Globus pallidus (tissue), 1 donor: ENCODE data around the gene TMEM204.

Experiments
- DNase-seq: peaks from one replicate; pipeline ENCODE4 v3.0.0-alpha.2; 2015; ENCODE audit warnings: low spot score

TMEM204 gene

DNA sequence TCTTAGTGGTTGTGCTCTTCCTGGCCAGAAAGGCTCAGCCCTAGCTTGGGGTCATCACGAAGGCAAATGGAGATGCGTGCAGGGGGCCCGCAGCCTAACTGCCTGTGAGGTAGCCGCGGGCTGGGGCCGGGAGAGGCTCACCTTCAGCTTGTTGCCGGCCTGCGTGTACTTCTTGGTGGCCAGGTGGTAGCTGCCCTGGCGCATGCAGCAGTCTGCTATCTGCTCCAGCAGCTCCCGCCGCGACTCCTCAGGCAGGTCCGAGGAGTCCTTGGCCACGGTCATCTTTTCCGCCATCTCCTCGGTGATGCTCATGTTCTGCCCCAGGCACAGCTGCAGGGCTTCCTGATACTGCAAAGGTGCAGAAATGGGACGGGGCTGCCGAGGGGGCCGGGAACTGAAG, 13.0 kb upstream of the TMEM204 start:
- no peak for DNase-seq

- DNase-seq: no peak
Measured at GRCh38 chr16:1523581-1524245, 9.8 kb upstream of the TMEM204 start.

DNA sequence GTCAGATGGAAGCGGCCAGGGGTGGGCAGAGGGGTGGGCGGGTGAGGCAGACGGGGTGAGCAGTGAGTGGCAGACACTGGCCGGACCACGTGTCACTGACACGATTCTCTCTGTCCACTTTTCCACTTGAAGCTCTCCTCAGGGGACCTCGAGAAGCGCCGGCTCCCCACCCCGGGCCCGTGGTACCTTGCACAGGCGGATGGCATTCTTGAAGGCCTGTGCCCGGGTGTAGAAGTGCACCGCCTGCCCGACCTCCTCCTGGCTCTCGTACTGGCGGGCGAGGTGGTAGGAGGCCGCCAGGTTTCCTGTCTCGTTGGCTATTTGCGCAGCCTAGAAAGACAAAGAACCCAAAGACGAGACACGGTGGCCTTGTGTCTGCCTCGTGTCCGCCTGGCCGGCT, 9.1 kb upstream of the TMEM204 start:
- DNase-seq: no peak

GRCh38 chr16:1525871-1526607, 7.4 kb upstream of the TMEM204 start:
- no peak for DNase-seq

GRCh38 chr16:1526608-1527555, 6.6 kb upstream of the TMEM204 start:
- no peak for DNase-seq

- no peak for DNase-seq
Measured at GRCh38 chr16:1527836-1528811, 5.3 kb upstream of the TMEM204 start.

DNA sequence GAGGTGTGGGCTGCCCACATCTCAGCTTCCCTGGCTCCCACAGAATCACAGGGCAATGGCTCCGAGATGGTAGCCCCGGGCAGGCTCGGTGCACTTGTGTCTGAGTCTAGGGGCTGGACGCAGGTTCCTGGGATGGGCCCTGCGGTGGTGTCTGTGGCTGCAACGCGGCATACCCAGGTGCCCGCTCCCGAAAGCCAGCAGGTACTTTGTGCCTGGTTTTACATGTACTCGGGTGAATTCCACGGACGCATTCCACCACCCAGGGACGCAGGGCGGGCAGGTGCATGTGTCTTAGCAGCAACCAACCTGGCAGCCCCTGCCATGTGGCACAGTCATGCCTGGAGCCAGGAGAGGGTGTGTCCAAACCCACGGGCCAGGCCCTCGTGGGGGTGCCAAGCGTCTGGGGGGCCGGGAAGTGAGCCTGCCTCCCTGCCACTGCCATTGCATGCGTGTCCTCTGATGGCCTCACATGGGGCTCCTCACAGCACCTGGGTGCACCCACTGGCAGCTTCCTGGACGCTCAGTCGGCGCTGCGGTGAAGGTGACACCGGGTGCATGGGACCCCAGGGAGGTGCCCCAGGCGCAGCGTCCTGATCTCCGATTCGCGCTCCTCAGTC, 4.4 kb upstream of the TMEM204 start:
- DNase-seq: no peak

DNA sequence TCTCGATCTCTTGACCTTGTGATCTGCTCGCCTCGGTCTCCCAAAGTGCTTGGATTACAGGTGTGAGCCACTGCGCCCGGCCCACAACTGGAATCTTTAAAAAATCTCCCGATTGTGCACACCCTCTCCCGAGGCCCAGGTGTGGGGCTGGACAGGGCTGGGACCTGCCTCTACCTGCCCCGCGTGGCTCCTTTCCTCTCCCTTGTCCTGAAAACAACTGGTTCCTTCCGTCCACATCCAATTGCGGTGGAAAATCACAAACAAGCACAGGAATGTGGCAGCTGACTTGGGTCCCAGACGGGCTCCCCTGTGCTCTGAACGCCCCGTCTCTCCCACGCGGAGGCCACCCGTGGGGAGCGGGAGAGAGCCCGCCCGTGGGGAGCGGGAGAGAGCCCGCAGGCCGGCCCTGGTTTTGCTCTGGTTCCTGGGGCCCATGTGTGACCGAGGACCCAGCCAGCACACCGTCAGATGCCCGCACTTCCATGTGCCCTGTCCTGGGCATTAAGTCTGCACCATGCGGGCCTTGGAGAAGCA, 3.0 kb upstream of the TMEM204 start:
- DNase-seq: no peak

GRCh38 chr16:1530883-1531637, 2.4 kb upstream of the TMEM204 start:
- no peak for DNase-seq

DNA sequence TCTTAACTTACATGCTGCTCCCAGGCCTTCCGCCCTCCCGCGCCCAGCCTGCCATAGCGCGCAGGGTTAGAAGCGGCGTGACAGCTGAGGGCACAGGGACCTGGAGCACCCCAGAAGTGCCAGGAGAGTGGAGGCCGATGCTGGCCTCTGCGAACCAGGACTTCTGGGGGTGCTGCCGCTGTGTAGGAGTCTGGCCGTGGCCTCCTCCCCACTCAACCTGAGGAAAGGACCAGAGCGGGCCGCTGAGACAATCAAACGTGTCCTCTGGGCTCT, 1.9 kb upstream of the TMEM204 start:
- DNase-seq: no peak

GRCh38 chr16:1532081-1532760, 1.2 kb upstream of the TMEM204 start:
- DNase-seq: no peak

DNA sequence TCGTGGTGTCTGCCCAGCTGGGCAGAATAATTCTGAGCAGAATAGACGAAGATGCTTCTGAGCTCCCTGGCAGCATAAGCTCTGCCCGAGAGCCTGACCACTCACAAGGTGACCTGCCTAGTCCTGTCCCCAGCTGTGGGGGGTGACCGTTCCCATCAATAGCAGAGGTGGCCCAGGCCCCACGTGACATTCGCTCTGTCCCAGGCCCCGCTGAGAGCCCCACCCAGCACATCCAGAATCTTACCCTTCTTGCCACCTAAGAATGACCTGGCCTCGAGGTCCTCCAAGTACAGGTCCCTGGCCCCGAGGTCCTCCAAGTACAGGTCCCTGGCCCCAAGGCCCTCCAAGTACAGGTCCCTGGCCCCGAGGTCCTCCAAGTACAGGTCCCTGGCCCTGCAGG, 695 bp upstream of the TMEM204 start:
- DNase-seq: no peak

- DNase-seq: no peak
Measured at GRCh38 chr16:1534021-1535020, 855 bp downstream of the TMEM204 start.

- no peak for DNase-seq
Measured at GRCh38 chr16:1535391-1536291, 2.2 kb downstream of the TMEM204 start.

GRCh38 chr16:1536601-1537000, 3.1 kb downstream of the TMEM204 start:
- no peak for DNase-seq

- no peak for DNase-seq
Measured at GRCh38 chr16:1537138-1537577, 3.7 kb downstream of the TMEM204 start.

DNA sequence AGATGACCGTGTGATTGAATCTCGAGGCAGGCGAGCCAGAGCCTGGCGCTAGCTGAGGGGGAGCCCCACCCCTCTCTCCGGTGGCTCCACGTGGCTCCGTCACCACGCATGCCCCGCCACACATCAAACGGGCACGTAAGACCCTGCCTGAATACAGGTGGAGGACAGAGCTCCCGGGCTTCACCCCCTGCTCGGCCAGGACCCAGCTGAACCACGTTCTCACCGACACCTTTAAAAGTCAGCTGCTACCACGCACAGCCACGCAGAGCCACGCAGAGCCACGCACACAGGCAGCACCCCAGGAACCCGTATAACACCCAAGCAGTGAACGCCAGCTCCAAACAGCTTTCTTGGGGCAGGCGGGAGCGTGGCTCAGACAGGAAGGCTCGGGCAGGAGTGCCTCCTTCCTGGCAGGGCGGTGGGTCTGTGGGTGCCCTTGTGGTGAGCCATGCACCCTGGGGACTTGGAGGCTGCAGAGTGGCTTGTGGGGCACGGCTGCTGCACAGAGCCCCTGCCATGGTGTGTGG, 4.4 kb downstream of the TMEM204 start:
- DNase-seq: no peak
